Right lobe of liver (tissue), 4 donors: ENCODE measurements around the gene LONRF2.

Experiments
- POLR2A ChIP-seq: fragments of 450-650 bp; IDR thresholded peaks from one replicate; pipeline ENCODE4 v1.6.1; 2017; ENCODE audit warnings: antibody characterized with exemption, mild to moderate bottlenecking
- TF ChIP-seq, protein P1 (sequence below), 4 donors: fragments of 200-600 bp in 3 of 4; fragments of 450-650 bp in 1 of 4; IDR thresholded peaks; one replicate each; pipeline versions ENCODE4 v1.5.1 to v1.8.0; 2016 to 2022; ENCODE audit warnings: antibody characterized with exemption in 4 of 4, mild to moderate bottlenecking in 2 of 4
- donor health status: DM: no; HTN: no; CAD: no.
- donor health status: DM: no; HTN: no; CAD: no.
- donor health status: DM: no; HTN: yes; CAD: no.

DNA sequence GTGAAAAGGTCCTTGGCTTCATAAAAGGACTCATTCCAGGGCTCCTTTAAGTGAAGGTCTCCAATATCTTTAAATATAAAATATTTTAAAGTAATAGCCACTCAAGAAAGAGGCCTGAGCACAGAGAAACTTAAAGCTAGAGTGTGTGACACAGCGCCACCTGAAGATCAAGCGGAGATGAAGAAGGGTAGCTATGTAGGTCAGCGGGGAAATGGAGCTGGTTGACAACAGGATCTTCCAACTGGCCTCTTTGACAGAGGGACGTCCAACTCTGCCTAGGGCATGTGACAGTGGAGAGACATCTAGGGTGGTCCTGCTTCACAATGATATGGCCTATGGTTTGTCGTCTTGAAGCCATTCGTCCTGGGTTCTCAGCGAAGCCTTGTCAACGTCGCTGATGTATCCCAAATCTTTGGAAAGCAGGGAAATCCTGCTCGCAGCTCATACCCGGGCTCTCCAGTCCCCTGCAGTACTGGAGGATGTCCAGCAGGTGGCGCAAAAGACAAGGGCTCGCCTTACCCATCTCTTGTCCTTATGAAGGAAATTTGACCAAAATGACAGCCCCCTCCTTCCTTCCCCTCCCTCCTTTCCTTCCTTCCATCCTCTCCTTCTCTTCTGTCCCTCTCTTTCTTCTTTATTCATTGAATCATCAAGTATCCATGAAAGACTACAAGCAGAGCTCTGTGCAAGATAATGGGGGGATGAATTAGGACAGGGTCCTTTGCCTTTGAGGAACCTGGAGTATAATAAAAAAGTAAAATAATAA lies 59.6 kb downstream of the LONRF2 start:
- TF ChIP-seq, protein P1, sequence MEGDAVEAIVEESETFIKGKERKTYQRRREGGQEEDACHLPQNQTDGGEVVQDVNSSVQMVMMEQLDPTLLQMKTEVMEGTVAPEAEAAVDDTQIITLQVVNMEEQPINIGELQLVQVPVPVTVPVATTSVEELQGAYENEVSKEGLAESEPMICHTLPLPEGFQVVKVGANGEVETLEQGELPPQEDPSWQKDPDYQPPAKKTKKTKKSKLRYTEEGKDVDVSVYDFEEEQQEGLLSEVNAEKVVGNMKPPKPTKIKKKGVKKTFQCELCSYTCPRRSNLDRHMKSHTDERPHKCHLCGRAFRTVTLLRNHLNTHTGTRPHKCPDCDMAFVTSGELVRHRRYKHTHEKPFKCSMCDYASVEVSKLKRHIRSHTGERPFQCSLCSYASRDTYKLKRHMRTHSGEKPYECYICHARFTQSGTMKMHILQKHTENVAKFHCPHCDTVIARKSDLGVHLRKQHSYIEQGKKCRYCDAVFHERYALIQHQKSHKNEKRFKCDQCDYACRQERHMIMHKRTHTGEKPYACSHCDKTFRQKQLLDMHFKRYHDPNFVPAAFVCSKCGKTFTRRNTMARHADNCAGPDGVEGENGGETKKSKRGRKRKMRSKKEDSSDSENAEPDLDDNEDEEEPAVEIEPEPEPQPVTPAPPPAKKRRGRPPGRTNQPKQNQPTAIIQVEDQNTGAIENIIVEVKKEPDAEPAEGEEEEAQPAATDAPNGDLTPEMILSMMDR (IDR thresholded peaks at IDR 0.05): peak; percentile 94 to 98 (median 96)
- TF ChIP-seq POLR2A: no peak
